Stimulated activated CD8-positive, alpha-beta memory T cell treated with anti-CD3 and anti-CD28 coated beads, Interleukin-4, amount 100 ng/mL, for 1 hour (primary cell): ENCODE measurements around the gene CR1.
"Not testable (repeated sequence)": the region's sequence is repeated elsewhere in the genome, so short reads cannot be mapped to it uniquely, and the experiment has no call there.

Experiments used
- DNase-seq, 2 donors: peaks; one replicate each; pipeline ENCODE4 v3.0.0-alpha.2; 2020; ENCODE audit warnings: low read depth in 2 of 2, low spot score in 1 of 2

CR1 gene

DNA sequence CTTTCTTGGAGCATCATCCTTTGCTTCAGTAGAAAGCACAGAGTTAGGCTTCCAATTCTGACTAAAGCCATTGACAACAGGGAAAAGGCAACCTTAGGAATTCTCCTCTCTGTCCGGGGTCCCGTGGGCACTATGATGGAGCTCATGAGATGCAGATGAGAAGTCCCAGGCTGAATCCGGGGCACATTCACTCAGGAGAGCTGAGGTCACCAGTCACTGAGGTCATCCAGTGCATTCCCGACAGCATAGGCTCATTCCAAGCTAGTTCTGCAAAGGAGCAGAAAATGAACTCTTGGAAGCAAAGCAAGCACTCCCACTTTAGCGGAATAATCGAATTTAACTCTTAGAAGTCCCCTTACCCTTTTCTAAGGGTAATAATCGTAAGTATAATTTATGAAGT, 6.8 kb downstream of the CR1 start:
- DNase-seq = no peak

DNA sequence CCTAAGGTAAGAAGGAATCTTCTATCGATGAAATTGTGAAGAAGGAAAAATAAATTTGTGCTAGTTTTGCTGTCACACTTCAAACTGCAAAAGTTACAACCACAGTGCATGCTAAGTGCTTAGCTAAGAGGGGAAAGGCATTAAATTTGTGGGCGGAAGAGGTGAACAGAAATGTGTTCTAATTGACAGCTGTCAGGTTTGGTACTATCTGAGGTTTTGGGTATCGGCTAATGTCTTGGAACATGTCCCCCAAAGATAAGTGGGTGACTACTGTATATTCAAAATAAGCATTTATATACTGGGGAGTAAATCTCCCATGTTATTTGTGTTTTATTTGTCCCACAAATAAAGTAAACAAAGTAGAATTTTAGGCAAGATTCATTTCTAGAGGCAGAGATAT, 8.0 kb downstream of the CR1 start:
- no peak for DNase-seq

DNA sequence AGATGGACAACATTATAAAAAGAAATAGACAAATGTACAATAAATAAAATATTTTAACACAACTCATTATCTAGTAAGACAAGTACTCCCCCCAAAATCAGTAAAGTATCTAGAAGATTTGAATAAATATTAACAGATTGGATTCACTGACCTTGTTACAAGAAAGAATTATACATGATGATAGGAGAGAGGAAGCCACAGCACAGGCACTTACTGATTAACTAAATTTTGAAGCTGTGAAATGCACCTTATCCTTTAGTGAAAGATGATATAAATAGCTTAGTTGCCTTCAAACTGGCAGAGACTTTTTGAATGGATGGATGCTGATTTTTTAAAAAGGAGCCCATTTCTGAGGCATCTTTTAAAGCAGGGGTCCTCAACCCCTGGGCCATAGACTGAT, 8.5 kb downstream of the CR1 start:
- no peak for DNase-seq

DNA sequence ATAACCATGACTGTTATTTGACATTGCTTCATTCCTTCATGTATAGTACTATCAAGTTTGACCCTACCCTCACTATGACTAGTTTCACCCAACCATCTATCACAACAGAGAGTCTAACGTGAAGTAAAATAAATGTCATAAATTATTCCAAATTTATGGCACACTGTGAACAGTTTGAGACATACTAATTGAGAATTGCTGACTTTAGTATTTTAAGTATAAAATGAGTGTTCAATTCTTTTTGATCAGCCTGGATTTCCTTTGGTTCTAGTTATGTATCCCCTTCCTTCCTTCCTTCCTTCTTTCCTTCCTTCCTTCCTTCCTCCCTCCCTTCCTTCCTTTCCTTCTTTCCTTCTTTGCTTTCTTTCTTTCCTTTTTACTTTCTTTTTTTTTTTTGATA, 14.5 kb downstream of the CR1 start:
- no peak for DNase-seq

DNA sequence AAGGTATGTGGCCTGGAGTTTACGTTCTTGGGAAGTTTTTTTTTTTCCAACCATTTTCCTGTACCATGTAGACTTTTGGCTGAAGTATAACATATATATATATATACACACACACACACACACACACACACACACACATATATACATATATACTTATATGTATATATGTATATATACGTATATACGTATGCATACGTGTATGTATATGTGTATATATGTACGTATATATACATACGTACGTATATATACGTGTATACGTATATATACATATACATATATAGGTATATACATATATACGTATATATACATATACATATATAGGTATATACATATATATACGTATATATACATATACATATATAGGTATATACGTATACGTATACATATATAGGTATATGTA, 18.9 kb downstream of the CR1 start:
- no peak for DNase-seq

DNA sequence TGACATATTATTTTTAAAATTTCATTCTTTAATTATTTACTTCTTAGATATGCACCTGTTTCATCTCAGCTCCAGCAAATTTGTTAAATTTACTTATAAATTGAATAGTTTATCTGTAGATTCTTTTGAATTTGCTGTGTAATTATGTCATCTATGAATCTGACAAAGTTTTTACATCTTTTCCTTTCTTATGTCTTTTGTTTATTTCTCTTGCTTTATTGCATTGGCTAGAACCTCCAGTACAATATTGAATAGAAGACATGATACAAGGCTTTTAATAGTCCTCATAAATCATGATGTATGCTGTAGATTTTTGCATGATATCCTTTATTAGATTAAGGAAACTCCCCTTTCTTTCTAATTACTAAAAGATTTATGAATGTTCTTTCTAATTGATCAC, 20.8 kb downstream of the CR1 start:
- no peak for DNase-seq

DNA sequence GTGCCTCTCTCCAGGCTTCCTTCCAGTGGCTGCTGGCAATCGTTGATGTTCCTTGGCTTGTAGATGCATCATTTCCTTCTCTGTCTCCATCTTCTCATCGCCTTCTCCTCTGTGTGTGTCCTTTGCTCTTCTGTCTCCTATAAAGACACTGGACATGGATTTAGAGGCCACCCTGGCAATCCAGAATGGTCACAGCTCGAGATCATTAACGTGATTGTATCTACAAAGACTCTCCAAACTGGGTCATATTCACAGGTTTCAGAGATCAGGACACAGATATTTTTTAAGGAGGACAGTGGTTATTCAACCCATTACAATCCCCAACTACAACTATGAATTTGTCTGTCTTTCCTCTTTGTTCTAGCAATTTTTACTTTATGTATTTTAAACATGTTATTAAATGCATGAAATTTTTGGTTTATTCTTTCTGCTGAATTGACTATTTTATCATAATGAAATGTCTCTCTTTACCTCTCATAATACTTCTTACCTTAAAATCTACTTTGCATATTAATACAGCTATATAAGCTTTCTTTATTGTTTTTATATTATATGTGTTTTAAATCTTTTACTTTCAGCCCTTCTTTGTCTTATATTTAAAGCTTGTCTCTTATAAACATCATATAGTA, 22.8 kb downstream of the CR1 start:
- no peak for DNase-seq

DNA sequence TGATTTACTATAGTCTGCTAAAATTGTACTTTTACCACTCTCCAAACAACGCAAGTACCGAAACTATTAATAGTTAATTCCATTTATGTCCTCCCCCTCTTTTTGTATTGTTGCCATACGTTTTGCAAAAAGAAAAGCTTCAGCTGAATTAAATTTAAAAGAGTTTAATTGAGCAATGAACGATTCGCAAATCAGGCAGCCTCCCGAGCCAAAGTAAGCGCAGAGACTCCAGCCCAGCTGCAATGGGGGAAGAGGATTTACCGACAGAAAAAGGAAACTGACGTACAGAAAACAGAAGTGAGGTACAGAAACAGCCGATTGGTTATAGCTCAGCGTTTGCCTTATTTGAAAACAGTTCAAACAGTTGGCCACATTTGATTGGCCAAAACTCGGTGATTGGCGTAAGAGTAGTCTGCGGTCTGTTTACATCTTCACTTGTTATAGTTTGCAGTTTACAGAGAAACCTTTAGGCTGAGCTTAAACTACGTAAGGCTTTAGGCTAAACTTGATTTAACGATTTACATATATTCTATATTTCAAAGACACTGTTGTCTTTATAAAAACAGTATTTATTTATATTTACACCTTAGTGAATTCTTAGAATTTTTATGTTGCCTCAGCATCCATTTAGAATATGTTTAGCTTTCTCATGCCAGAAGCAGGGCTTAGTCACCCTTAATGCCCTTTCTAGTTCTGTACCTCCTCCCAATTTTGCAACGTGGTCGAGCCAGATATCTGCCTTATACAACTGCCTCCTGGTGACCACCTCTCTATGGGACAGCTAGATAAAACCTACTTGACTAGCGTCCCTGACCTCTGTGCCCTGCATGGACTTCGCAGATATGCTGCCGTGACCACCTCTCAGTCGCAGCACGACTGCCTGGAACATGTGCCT, 23.8 kb downstream of the CR1 start:
- no peak for DNase-seq

DNA sequence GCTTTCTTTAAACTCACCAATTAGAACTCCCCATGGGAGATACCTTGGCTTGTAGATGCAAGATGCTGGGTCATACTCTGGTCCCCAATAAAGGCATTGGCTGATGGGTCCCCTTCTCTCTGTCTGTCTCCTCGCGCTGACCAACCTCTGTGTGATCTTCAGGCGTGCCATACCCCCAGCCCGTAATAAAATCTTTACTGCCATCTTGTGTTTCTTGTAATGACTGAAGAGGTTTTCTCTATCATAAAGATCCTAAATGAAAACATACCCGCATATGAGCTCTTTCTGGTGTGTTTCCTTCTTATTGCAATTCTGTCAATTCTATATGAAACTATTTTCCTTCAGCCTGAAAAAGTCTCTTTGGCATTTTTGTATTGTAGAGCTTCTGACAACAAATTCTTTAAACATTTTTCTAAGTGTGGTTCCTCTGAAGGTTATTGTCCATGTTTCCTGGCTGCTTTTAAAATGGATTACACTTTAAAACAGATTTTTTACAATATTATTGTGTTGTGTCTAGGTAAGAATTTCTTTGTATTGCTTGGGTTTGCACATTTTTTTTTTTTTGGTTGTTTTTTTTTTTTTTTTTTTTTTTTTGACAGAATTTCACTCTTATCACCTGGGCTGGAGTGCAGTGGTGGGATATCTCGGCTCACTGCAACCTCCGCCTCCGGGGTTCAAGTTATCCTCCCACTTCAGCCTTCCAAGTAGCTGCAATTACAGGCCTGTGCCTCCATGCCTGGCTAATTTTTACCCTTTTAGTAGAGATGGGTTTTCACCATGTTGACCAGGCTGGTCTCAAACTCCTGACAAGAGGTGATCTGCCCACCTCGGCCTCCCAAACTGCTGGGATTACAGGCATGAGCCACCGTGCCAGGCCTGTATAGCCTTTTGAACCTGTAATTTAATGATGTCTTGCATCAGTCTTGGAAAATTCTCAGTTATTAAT, 24.7 kb downstream of the CR1 start:
- not testable (repeated sequence) for DNase-seq

DNA sequence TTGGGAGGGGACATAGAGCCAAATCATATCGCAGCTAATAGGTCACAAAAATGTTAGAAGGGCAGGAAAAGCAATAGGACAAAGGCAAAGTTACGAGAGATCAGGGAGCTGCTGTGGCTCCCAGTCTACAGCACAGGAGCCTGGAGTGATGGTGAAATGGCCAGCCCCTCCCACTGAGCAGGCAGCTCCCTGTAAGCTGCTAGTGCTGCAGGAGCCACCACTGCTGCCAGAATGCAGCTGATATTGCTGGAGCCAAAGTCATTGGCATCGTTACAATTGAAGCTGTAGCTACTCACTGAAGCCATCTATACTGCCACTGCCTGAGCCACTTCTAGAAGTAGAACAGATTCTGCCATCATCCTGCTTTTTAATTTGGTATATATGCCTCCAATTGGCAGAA, 29.3 kb downstream of the CR1 start:
- DNase-seq = not testable (repeated sequence)

DNA sequence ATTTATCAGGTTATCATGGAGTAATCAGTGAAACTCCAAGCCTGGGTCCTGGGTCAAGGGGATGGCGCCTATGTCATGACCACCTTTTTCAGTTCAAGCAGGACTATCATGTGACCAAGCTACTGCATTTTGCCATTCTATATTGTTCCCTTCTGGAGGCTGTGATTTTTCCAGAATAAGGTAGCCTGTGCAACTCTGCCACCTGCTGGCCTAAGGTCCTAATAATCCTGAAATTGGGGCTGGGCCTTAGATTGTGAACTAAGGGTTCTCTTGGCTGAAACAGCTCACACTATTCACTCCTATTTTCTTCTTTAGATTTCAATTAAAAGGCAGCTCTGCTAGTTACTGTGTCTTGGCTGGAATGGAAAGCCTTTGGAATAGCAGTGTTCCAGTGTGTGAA, 32.4 kb downstream of the CR1 start:
- not testable (repeated sequence) for DNase-seq

DNA sequence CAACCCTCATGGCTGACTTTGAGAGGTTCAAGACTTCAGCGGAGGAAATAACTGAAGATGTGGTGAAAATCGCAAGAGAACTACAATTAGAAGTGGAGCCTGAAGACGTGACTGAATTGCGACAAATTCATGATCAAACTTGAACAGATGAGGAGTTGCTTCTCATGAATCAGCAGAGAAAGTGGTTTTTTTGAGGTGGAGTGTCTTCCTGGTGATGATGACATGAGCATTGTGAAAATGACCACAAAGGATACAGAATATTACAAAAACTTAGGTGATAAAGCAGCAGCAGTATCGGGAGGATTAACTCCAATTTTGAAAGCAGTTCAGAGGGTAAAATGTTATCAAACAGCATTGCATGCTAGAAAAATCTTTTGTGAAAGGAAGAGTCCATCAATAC, 40.3 kb downstream of the CR1 start:
- not testable (repeated sequence) for DNase-seq

DNA sequence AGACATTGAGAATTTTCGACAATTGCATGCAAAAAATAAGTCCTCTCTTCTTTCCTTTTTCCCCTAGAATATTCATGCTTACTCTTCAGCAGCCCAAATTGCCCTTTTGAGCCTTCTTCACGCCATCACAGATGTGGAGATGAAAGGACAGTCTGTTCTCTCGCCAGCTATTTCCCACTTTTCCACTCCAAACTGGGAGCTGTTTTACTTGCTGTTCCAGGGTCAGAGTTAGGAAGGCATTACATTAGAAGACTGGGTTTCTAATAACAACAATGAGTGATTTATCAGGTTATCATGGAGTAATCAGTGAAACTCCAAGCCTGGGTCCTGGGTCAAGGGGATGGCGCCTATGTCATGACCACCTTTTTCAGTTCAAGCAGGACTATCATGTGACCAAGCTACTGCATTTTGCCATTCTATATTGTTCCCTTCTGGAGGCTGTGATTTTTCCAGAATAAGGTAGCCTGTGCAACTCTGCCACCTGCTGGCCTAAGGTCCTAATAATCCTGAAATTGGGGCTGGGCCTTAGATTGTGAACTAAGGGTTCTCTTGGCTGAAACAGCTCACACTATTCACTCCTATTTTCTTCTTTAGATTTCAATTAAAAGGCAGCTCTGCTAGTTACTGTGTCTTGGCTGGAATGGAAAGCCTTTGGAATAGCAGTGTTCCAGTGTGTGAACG, 50.9 kb downstream of the CR1 start:
- not testable (repeated sequence) for DNase-seq

DNA sequence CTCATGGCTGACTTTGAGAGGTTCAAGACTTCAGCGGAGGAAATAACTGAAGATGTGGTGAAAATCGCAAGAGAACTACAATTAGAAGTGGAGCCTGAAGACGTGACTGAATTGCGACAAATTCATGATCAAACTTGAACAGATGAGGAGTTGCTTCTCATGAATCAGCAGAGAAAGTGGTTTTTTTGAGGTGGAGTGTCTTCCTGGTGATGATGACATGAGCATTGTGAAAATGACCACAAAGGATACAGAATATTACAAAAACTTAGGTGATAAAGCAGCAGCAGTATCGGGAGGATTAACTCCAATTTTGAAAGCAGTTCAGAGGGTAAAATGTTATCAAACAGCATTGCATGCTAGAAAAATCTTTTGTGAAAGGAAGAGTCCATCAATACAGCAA, 58.9 kb downstream of the CR1 start:
- DNase-seq = not testable (repeated sequence)

DNA sequence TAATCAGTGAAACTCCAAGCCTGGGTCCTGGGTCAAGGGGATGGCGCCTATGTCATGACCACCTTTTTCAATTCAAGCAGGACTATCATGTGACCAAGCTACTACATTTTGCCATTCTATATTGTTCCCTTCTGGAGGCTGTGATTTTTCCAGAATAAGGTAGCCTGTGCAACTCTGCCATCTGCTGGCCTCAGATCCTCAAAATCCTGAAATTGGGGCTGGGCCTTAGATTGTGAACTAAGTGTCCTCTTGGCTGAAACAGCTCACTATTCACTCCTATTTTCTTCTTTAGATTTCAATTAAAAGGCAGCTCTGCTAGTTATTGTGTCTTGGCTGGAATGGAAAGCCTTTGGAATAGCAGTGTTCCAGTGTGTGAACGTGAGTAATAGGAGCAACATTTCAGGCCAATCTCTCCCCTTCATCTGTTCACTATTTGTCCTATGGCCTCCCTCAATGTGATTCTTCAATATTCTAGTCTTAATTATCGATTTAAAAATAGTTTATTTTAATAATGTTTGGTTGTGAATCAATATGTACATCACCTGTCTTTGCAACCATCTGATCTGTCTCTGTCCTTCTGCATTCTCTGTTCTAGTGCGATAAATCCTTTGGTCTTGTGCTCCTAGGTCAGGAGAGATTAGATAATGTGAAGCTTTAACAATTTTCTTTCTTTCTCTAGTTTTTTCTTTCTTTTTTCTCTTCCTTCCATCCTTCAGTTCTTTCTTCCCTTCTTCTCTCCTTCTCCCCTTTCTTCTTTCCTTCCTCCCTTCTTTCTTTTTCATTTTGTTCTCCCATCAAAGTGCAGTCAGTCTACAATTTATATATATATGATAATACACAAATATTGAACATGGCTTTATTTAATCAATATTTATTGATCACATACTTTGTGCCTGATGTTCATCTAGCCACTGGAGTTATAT, 69.8 kb downstream of the CR1 start:
- DNase-seq = no peak

DNA sequence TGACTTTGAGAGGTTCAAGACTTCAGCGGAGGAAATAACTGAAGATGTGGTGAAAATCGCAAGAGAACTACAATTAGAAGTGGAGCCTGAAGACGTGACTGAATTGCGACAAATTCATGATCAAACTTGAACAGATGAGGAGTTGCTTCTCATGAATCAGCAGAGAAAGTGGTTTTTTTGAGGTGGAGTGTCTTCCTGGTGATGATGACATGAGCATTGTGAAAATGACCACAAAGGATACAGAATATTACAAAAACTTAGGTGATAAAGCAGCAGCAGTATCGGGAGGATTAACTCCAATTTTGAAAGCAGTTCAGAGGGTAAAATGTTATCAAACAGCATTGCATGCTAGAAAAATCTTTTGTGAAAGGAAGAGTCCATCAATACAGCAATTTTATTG, 76.0 kb downstream of the CR1 start:
- DNase-seq = not testable (repeated sequence)

DNA sequence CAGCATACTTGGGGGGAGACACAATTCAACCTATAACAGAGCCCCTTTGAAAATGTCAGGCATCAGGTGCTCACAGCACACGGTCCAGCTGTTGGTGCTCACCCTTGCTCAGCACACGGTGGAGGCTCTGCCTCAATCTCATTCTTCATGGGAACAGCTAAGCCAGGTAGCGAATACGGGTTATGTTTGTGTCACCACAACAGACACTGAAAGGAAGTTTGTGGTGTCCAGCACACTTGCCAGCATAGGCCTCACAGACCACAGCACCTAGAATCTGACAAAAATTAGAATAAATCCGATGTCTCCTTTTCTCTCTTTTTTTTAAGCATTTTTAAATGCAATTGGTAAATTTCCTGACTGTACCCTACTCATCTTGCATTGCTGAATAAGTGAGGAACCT, 77.1 kb downstream of the CR1 start:
- not testable (repeated sequence) for DNase-seq

DNA sequence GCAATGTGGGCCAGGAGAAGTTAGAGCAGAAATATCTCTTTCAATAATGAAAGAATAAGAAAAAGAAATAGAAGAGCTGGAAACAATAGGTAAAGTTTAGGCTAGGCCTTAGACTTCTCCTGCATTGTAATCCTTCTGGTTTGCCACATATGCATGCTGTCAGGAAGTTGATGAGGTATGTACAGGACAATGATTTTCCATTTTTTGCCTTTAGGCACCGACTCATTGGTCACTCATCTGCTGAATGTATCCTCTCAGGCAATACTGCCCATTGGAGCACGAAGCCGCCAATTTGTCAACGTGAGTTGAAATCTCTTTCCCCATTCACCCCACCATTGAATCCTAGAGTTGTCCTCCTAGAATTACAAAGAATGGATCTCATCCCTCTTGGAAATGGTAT, 79.4 kb downstream of the CR1 start:
- DNase-seq = not testable (repeated sequence)

DNA sequence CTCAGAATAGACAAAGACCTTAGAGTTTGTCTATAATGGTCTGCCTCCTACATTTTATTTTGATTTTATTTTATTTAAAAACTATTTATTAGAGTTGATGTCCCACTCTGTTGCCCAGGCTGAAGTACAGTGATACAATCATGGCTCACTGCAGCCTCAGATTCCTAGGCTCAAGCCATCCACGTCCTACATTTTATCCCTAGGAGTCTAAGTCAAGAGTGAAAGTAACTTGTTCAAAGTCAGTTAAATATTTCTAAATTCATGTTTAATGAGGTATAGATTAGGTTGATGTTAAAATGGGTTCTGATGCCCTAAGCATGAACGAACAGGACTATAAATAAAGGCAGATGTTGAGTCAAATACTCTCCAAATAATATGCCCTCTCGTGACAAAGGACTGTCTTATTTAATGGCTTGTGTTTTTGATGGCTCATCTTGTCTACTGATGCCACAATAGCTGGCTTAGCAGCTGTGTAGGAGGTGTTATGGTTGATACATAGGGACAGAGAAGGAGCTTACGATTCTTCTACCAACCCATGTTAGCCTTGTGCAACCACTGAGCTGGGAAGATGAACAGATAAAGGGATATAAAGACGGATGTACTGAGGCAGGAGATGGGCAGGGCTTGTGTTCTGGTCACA, 83.0 kb downstream of the CR1 start:
- DNase-seq = no peak

DNA sequence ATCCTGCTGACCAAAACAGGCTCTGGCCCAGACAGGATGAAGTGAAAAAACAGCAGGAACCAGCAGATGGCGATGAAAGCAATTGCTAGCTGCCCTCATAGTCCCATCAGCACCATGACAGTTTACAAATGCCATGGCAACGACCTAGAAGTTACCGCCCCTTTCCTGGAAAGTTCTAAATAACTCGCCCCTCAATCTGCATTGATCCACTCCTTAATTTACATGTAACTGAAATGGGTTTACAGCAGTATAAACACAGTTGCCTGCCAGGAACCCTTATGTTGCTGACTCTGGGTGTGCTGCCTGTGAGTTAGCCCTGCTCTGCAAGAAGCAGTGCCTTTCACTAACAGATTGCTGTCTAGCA, 83.5 kb downstream of the CR1 start:
- no peak for DNase-seq
